Measurements from ENCODE around the gene MTHFD2.
A peak's percentile ranks its signal among the peaks of the same experiment; 100 is the strongest.

MTHFD2 gene

GRCh38 chr2:74250189-74250631 lies 51.8 kb downstream of the MTHFD2 start:
- DNase-seq (ENCODE audit: low read depth) = no peak
- peak; percentile 59 for TF ChIP-seq CTCF (IDR thresholded peaks at IDR 0.05; ENCODE audit: control insufficient read depth, extremely low read depth, insufficient read depth)
- H3K4me3 ChIP-seq (ENCODE audit: low read depth, low read length) = no peak overlapping the region

- TF ChIP-seq CTCF (IDR thresholded peaks at IDR 0.05; ENCODE audit: control insufficient read depth, extremely low read depth, insufficient read depth) = no peak
- no peak for DNase-seq (ENCODE audit: low read depth)
- H3K4me3 ChIP-seq (ENCODE audit: low read depth, low read length) = no peak overlapping the region
Observed at GRCh38 chr2:74252036-74252435, 53.6 kb downstream of the MTHFD2 start.

- DNase-seq (ENCODE audit: low read depth) = no peak
- H3K4me3 ChIP-seq (ENCODE audit: low read depth, low read length) = no peak overlapping the region
- no peak for TF ChIP-seq CTCF (IDR thresholded peaks at IDR 0.05; ENCODE audit: control insufficient read depth, extremely low read depth, insufficient read depth)
Observed at GRCh38 chr2:74252862-74253261, 54.4 kb downstream of the MTHFD2 start.

DNA sequence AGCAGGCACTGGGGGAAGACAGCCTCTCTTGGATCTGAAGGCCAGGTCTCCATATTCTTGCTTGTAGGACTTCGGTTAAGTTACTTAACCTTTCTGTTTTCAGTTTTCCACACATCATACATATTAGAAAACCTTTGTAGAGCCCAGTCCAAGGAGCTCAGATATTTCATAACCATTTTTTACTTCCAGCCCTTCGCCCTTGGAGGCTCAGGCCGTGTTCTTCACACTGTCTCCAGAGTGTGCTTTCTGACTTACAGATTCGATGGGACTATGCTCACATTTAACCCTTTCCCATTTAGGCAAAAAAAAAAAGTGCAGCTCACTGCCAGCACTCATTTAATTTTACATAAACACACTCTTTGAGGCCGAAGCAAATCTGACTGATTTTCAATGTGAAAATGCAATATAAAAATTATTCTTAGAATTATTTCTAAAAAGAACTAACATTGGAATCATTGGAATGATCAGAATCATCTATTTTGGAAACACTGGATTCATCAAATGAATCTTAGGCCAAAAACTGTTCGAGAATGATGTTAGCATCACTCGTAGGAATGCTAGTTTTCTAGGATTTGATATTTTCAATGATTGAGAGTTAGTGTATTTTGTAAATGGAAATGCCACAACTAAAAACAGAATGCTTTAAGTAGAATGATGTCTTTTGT lies 55.0 kb downstream of the MTHFD2 start:
- H3K4me3 ChIP-seq (ENCODE audit: low read depth, low read length) = no peak overlapping the region
- DNase-seq (ENCODE audit: low read depth) = no peak
- TF ChIP-seq CTCF (IDR thresholded peaks at IDR 0.05; ENCODE audit: control insufficient read depth, extremely low read depth, insufficient read depth) = no peak

- no peak for DNase-seq (ENCODE audit: low read depth)
- H3K4me3 ChIP-seq (ENCODE audit: low read depth, low read length) = no peak overlapping the region
- TF ChIP-seq CTCF (IDR thresholded peaks at IDR 0.05; ENCODE audit: control insufficient read depth, extremely low read depth, insufficient read depth) = no peak
Observed at GRCh38 chr2:74253971-74254310, 55.5 kb downstream of the MTHFD2 start.

GRCh38 chr2:74255660-74256213 lies 57.3 kb downstream of the MTHFD2 start:
- no peak for DNase-seq (ENCODE audit: low read depth)
- TF ChIP-seq CTCF (IDR thresholded peaks at IDR 0.05; ENCODE audit: control insufficient read depth, extremely low read depth, insufficient read depth) = no peak
- H3K4me3 ChIP-seq (ENCODE audit: low read depth, low read length) = no peak overlapping the region

GRCh38 chr2:74259191-74259590 lies 60.8 kb downstream of the MTHFD2 start:
- H3K4me3 ChIP-seq (ENCODE audit: low read depth, low read length) = no peak overlapping the region
- TF ChIP-seq CTCF (IDR thresholded peaks at IDR 0.05; ENCODE audit: control insufficient read depth, extremely low read depth, insufficient read depth) = no peak
- no peak for DNase-seq (ENCODE audit: low read depth)

Data from LNCaP clone FGC (cell line).